HG02759 (cell line): Measurements from ENCODE around the gene SURF2.
A peak's percentile ranks its signal among the peaks of the same experiment; 100 is the strongest.
"Not testable (repeated sequence)": the region's sequence is repeated elsewhere in the genome, so short reads cannot be mapped to it uniquely, and the experiment has no call there.

ENCODE experiments used
- ATAC-seq: cut with Tn5 transposase; IDR thresholded peaks from one replicate; pipeline ENCODE4 v1.9.1; 2021; ENCODE audit warnings: mild to moderate bottlenecking, moderate library complexity; ENCODE audit not compliant: unreplicated experiment

Gene SURF2

DNA sequence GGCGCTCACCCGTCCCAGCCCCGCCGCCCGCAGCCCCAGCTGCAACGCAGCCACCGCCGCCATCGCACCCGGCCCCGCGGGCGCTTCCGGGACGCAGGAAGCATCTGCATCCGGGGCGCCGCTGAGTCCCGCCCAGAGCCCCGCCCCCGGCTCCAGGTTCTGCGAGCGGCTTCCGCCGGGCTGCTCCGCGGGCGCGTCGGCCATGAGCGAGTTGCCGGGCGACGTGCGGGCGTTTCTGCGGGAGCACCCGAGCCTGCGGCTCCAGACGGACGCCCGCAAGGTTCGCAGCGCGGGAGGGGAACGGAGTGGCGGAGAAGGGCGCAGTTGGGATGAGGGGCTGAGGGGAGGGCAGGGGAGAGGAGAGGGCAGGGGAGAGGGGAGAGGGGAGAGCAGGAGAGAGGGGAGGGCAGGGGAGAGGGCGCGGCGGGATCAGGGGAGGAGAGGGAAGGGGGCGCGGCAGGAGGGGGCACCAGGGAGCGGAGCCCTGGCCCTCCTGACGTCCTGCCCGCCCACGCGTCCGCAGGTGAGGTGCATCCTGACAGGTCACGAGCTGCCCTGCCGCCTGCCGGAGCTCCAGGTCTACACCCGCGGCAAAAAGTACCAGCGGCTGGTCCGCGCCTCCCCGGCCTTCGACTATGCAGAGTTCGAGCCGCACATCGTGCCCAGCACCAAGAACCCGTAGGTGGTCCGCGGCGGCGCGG, at the start of gene SURF2, which contains the start of gene SURF1:
Gene SURF2 (plus strand): TSS at position 160 of the 701 bp plus-strand sequence. CDS start 43 bp downstream, at position 203.
Gene SURF1 (minus strand): TSS at position 97 of the 701 bp plus-strand sequence. CDS start 34 bp downstream, at position 63.
- ATAC-seq, result peak; percentile 82

GRCh38 chr9:133307301-133307700, 49.0 kb upstream of the SURF2 start:
- no peak for ATAC-seq

GRCh38 chr9:133309608-133310007, 46.7 kb upstream of the SURF2 start:
- no peak for ATAC-seq

DNA sequence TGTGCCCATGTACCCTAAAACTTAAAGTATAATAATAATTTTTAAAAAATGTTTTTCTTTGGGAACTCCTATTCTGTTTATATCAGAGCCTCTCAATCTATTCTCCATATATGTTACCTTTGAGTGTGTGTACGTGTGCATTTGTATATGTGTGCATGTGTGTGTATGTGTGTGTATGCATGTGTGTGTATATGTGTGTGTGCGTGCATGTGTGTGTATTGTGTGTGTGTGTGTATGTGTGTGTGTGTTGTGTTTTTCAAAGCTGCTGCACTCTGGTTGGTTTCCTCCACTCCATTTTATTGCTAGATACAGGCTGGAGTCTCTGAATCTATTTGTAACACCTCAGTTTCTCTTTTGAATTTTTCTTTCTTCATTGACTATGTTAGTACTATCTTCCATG, 40.4 kb upstream of the SURF2 start:
- no peak for ATAC-seq

DNA sequence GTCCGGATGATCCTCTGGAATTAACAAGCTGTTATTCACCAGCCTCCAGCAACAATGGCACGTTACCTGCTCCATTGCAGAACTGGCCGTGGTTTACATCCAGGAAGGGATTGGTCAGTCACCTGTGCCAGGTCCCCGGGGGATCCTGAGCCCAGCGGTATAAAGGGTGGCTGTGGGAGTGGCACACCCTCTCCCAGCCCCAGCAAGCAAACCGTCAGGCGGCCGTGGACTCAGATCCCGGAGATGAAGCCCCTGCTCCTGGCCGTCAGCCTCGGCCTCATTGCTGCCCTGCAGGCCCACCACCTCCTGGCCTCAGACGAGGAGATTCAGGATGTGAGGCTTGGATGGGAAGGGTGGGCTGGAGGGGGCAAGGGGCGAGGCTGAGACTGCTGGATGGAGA, 38.8 kb upstream of the SURF2 start:
- not testable (repeated sequence) for ATAC-seq

- no peak for ATAC-seq
Measured at GRCh38 chr9:133320421-133320881, 35.9 kb upstream of the SURF2 start.

DNA sequence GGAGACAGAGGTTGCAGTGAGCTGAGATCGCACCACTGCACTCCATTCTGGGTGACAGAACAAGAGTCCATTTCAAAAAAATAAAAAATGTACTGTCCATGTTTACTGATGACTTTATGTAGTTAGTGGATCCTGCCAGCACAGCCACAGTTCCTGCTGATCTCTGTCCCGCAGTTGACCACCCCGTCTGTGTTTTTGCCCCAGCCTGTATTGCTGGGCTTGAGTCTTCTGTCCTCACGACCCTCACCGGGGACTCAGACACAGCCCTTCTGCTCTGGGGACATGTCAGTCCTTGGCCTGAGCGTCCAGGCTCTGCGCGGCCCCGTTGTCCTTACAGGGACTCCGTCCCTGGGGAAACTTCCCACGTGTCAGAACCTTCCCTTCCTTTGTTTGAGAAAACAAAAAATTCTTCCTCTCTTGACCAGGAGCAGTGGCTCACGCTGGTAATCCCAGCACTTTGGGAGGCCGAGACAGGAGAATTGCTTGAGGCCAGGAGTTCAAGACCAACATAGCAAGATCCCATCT, 34.9 kb upstream of the SURF2 start:
- no peak for ATAC-seq

DNA sequence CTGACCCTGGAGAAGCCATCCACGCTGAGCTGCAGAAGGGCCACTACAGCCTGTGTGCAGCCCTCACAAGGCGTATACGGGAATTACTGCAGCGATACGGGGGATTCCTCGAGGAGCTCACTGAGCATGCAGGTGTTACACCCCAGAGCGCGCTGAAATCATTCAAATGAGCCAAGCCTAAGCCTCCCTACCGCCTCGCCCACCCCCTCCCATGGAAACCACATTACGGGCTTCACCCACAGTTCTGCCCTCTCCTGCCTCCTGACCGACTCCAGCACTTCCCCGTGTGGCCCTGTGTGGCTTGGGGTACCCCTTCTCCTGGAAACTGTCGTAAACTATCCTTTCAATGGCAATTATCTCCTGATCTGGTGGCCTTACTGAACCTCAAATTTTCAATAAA, 33.6 kb upstream of the SURF2 start:
- ATAC-seq, result no peak

DNA sequence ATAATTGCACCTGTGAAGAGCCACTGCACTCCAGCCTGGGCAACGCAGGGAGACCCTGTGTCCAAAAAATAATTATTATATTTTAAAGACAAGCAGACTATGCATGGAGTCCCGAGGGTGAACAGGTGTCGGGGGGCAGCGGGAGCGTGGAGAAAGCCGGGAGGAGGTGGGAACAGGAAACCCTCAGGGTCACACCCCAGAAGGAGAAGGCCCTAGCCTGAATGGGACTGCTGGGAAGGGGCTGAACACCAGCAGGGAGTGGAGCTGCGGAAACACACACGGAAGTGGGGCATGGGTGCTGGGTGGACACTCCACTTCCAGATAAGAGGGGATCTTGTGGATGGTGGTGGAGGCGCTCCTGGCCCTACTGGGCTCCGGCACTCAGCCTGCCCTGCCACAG, 33.1 kb upstream of the SURF2 start:
- ATAC-seq, result no peak

- ATAC-seq, result no peak
Measured at GRCh38 chr9:133323991-133324703, 32.2 kb upstream of the SURF2 start.

GRCh38 chr9:133327021-133327420, 29.3 kb upstream of the SURF2 start:
- ATAC-seq, result not testable (repeated sequence)

GRCh38 chr9:133327834-133328484, 28.4 kb upstream of the SURF2 start:
- ATAC-seq, result no peak

GRCh38 chr9:133329306-133330156, 26.8 kb upstream of the SURF2 start:
- not testable (repeated sequence) for ATAC-seq

- ATAC-seq, result no peak
Measured at GRCh38 chr9:133331221-133331620, 25.1 kb upstream of the SURF2 start.

DNA sequence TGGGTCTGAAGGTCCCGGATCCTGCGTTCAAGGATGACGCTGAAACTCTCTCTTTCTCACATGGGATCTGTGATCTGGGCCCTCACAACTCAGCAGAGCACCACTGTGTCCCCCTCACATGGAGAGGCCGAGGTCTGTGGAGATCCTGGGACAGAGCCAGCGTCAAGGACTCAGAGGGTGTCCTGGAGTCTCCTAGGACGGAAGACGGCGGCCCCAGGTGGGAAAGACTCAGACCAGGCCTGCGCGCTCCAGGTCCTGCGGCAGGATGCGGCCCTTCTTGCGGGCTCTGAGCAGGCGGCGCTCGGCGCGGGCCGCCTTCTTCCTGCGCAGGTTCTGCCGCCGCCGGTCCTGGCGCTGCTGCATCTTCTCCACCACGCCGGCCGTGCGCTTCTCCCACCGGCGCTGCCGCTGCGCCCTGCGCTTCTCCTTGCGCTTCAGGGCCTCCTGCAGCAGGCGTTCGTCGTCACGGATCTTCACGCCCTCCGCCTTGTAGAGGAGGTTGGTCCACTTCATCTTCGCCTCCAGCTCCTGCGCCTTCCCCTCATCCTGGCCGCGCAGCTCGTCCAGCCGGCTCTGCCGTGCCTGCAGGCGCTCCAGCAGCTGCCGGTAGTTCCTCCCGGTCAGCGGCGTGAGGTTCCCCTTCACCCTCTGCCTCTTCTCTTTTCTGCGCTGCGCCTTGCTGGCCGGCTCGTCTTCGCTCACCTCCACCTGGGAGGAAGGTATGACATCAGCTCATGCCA, 24.5 kb upstream of the SURF2 start:
- ATAC-seq, result no peak

- ATAC-seq, result no peak
Measured at GRCh38 chr9:133332381-133332730, 24.0 kb upstream of the SURF2 start.

DNA sequence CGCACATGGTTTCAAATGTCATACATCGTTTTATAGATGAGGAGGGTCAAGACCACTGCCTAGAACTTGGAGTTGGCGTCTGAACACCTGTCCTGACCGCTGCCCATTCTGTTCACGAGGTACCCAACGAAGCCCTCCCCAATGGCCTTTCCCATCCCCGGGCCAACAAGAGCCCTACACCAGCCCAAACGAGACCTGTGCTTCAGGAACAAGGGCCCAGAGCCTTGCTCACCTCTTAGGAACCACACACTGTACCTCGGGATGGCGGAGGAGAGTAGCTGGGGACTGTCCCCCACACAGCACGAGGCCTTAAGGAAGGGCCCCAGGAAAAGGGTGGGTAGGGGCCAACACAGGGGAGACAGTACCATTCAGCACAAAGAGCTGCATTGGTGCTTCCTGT, 23.3 kb upstream of the SURF2 start:
- no peak for ATAC-seq

DNA sequence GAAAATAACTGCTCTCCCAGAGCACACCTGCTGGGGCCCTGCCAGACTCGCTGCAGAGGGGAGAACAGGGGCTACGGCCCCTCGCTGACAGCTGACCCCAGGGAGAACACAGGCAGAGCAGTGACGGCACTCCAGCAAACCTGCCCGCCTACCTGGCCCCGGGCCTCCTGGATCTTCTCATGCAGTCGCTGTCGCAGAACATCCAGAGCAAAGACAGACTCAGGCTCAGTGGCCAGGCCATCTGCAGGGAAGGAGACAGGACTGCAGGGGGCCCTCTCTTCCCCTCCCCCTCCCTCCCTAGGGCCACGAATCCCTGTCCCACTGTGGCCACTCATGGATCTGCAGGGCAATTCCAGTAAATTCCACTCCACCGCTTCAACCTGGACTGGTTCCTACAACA, 22.8 kb upstream of the SURF2 start:
- ATAC-seq, result no peak

GRCh38 chr9:133334161-133334560, 22.2 kb upstream of the SURF2 start:
- ATAC-seq, result no peak

- not testable (repeated sequence) for ATAC-seq
Measured at GRCh38 chr9:133334888-133335287, 21.5 kb upstream of the SURF2 start.
